Heart left ventricle (tissue), 16 donors: ENCODE measurements around the gene KIAA1614. TPM values are rescaled to one million over a fixed set of nuclear protein-coding genes. Genes with fewer than 3 reads are reported as not detected.

ENCODE experiments used
- ATAC-seq, 4 donors: fragments of 200-7000 bp; cut with Tn5 transposase; one replicate each; pipeline ENCODE4 v1.9.1; 2020 to 2022; ENCODE audit warnings: moderate library complexity in 4 of 4, mild to moderate bottlenecking in 3 of 4, moderate number of reproducible peaks in 1 of 4
- DNase-seq, 5 donors: peaks; one replicate each; pipeline ENCODE4 v3.0.0-alpha.2; 2020
- H3K27ac ChIP-seq, 12 donors: fragments of 200-600 bp; sonication (generic) in 4 of 12; one replicate each; pipeline versions ENCODE4 v1.5.0 to v1.8.0; 2016 to 2022; ENCODE audit warnings: mild to moderate bottlenecking in 2 of 12
- H3K27me3 ChIP-seq, 9 donors: fragments of 200-600 bp; sonication (generic) in 2 of 9; one replicate each; pipeline versions ENCODE4 v1.5.1 to v1.8.0; 2016 to 2022; ENCODE audit warnings: mild to moderate bottlenecking in 3 of 9
- H3K36me3 ChIP-seq, 9 donors: fragments of 200-600 bp; sonication (generic) in 2 of 9; one replicate each; pipeline versions ENCODE4 v1.5.0 to v1.8.0; 2018 to 2022; ENCODE audit warnings: mild to moderate bottlenecking in 2 of 9
- H3K4me1 ChIP-seq, 12 donors: fragments of 200-600 bp; sonication (generic) in 4 of 12; one replicate each; pipeline versions ENCODE4 v1.5.0 to v1.8.0; 2016 to 2022; ENCODE audit warnings: mild to moderate bottlenecking in 3 of 12
- H3K4me3 ChIP-seq, 12 donors: fragments of 200-600 bp; sonication (generic) in 4 of 12; one replicate each; pipeline versions ENCODE4 v1.5.0 to v1.8.0; 2017 to 2022; ENCODE audit warnings: mild to moderate bottlenecking in 9 of 12, moderate library complexity in 4 of 12
- H3K9me3 ChIP-seq, 12 donors: fragments of 200-600 bp; sonication (generic) in 4 of 12; one replicate each; pipeline versions ENCODE4 v1.5.0 to v1.8.0; 2016 to 2022; ENCODE audit warnings: mild to moderate bottlenecking in 1 of 12
- POLR2A ChIP-seq, 2 donors: fragments of 450-650 bp; IDR thresholded peaks; one replicate each; pipeline ENCODE4 v1.6.1; 2017; ENCODE audit warnings: antibody characterized with exemption in 2 of 2, mild to moderate bottlenecking in 2 of 2, moderate library complexity in 2 of 2
- WGBS, 4 donors: extraction: QIAGEN DNeasy Blood & Tissue Kit in 2 of 4; methylation state at CpG; one replicate each; pipeline versions ENCODE4 v1.1.5 to v1.1.7; 2013 to 2018; 5-methylcytosine and 5-hydroxymethylcytosine counted together
- intact Hi-C, 10 donors: fragments of 100-400 bp; cut with DNase I; formaldehyde crosslinking; loops; one replicate each; pipeline versions ENCODE4 v1.11.1 to v1.14.2; 2022
- polyA plus RNA-seq, 2 donors: library from polyadenylated mRNA; stranded (reverse); fragments of 200-250 nt; gene quantifications; one replicate each; pipeline ENCODE4 v1.2.3, GENCODE V29; 2013
- total RNA-seq, 9 donors: library from RNA; depleted of rRNA in 2 of 9; stranded (reverse); fragments of >200 nt in 2 of 9; fragmentation: NEBNext Ultra II Directional in 3 of 9; extraction: Animal tissue kit (Norgen Biotek cat#: 25700) in 3 of 9; gene quantifications; one replicate each; pipeline versions ENCODE4 v1.1.0 to v1.2.4, GENCODE V29; 2016 to 2023
- TF ChIP-seq, protein P1 (sequence below), 12 donors: fragments of 200-600 bp; sonication (generic) in 4 of 12; IDR thresholded peaks; one replicate each; pipeline versions ENCODE4 v1.5.0 to v1.8.0; 2018 to 2022; ENCODE audit warnings: antibody characterized with exemption in 12 of 12, mild to moderate bottlenecking in 5 of 12
- donor health status: ischemic (EF 13 %, LVEDD 7.1; RV severe dilation, severe dysfunction).
- donor health status: healthy with polysubstance abuse.
- donor health status: DM: no; HTN: yes; CAD: no.
- donor health status: DM: no; HTN: no; CAD: no.
- donor health status: ischemic (EF 25% LVEDD 6.9; RV normal size, moderate dysfunction).
- donor health status: ischemic (EF 25% LVEDD 5.7; RV mildly dilated, moderate dysfunction).
- donor health status: healthy.
- donor health status: DM: yes; HTN: yes; CAD: no.
- donor health status: ischemic (EF 35%, LVEDD 5.7; RV mildly dilated, moderate dysfunction).
- donor health status: nonischemic (EF 11% LVEDD 7.7; RV severe dilation, severe dysfunction).
- donor health status: DM: yes; HTN: yes; CAD: no.
- donor health status: PGD.
- donor health status: ischemic (EF 29% LVEDD 5.4; RV normal size, mild dysfunction).
- donor health status: nonischemic (EF 23%, LVEDD 6.1; RV moderate dilation, normal function).

KIAA1614 gene
- total and polyA plus RNA-seq, 11 donors: 4.3 to 12.1 (median 6.5) TPM

DNA sequence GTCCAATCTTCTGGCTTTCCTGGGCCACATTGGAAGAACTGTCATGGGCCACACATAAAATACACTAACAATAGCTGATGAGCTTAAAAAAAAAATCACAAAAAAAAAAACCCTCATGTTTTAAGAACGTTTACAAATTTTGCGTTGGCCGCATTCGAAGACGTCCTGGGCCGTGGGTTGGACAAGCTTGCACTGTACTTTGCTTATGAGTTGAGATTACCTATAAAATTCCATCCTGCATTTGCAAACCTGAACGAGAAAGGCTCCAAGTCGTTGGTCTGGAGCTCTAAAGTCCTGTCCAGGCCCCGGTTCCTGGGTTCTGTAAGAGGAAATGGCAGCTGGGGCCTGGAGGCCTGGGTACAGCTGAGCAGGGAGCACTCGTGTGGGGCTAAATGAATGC, 51.4 kb downstream of the KIAA1614 start:
- 82 to 90% (median 90%) methylated on average over 10 of the region's 10 CpGs for WGBS, 4 donors
- TF ChIP-seq POLR2A (IDR thresholded peaks at IDR 0.05): no peak
- TF ChIP-seq, protein P1, sequence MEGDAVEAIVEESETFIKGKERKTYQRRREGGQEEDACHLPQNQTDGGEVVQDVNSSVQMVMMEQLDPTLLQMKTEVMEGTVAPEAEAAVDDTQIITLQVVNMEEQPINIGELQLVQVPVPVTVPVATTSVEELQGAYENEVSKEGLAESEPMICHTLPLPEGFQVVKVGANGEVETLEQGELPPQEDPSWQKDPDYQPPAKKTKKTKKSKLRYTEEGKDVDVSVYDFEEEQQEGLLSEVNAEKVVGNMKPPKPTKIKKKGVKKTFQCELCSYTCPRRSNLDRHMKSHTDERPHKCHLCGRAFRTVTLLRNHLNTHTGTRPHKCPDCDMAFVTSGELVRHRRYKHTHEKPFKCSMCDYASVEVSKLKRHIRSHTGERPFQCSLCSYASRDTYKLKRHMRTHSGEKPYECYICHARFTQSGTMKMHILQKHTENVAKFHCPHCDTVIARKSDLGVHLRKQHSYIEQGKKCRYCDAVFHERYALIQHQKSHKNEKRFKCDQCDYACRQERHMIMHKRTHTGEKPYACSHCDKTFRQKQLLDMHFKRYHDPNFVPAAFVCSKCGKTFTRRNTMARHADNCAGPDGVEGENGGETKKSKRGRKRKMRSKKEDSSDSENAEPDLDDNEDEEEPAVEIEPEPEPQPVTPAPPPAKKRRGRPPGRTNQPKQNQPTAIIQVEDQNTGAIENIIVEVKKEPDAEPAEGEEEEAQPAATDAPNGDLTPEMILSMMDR (IDR thresholded peaks at IDR 0.05): no peak

DNA sequence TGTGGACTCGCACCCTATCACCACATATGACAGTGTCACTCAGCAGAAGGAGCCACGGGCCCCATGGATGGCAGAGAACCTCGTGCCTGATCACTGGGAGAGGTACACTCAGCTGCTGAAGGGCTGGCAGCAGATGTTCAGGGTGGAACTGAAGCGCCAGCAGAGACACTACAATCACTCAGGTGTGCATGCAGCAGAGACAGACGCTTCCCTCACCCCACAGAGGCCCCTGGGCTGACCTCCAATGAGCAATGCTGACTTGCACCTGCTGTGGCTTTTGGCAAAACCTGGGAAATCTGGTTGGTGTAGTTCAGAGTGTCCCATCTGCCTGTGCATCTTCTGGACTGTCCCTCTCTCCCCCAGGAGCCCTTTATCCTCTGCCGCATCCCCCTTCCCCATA, 51.9 kb downstream of the KIAA1614 start:
- no peak overlapping the region for H3K4me3 ChIP-seq
- intact Hi-C loops: no loop called here

More for the DNA sequence above, 51.4 kb downstream of the KIAA1614 start:
- H3K4me3 ChIP-seq: no peak overlapping the region
- no peak for ATAC-seq
- intact Hi-C loops: no loop called here
- peaks cover 0 to 14% (median 0%) of the 10 kb centered on the region in 12 donors for H3K4me1 ChIP-seq
- H3K27me3 ChIP-seq: no peaks in the 10 kb centered on the region
- DNase-seq: no peak
- H3K27ac ChIP-seq: no peak overlapping the region
- peaks cover 0 to 18% (median 0%) of the 10 kb centered on the region in 9 donors for H3K36me3 ChIP-seq
- no peaks in the 10 kb centered on the region for H3K9me3 ChIP-seq

DNA sequence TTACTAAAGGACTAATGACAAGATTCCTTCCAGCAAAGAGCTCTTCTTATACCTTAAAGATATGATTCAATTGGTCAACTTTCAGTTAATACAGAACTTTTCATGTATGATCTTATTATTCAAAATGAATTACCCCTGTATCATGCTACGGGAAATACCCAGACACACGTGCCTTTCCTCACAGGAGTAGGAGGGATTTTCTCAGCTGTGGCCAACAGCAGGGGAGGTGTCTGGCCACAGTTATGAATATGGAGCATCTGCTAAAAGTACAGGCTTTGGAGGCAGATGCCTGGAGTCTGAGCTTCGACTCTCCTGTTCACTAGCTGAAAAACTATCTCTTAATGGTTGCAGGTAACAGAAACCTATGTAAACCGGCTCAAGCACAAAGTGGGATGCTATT, 53.6 kb downstream of the KIAA1614 start:
- no peak overlapping the region for H3K4me3 ChIP-seq
- no peak overlapping the region for H3K27ac ChIP-seq
- no peaks in the 10 kb centered on the region for H3K9me3 ChIP-seq
- H3K4me1 ChIP-seq: peaks cover 0 to 18% (median 5%) of the 10 kb centered on the region in 12 donors
- ATAC-seq (no peak), DNase-seq (no peak)
- TF ChIP-seq, protein P1 (IDR thresholded peaks at IDR 0.05): no peak
- TF ChIP-seq POLR2A (IDR thresholded peaks at IDR 0.05): no peak
- 91 to 92% (median 91%) methylated on average over 4 of the region's 4 CpGs for WGBS, 4 donors
- H3K27me3 ChIP-seq: no peaks in the 10 kb centered on the region
- intact Hi-C loops: loop anchor here in 1 of 10 donors (5.0 kb wide), 1 partner anchor 49 kb away; no protein-coding TSS in a partner anchor
- H3K36me3 ChIP-seq: peaks cover 0 to 18% (median 5%) of the 10 kb centered on the region in 9 donors

More for the DNA sequence above, 51.9 kb downstream of the KIAA1614 start:
- no peak overlapping the region for H3K27ac ChIP-seq
- H3K27me3 ChIP-seq: no peaks in the 10 kb centered on the region
- TF ChIP-seq POLR2A (IDR thresholded peaks at IDR 0.05): no peak
- TF ChIP-seq, protein P1 (IDR thresholded peaks at IDR 0.05): no peak
- WGBS, 4 donors: 89 to 99% (median 92%) methylated on average over 4 to 6 of the region's 6 CpGs
- H3K4me1 ChIP-seq: peaks cover 0 to 18% (median 0%) of the 10 kb centered on the region in 12 donors
- no peak for ATAC-seq
- H3K36me3 ChIP-seq: peaks cover 0 to 18% (median 0%) of the 10 kb centered on the region in 9 donors
- no peaks in the 10 kb centered on the region for H3K9me3 ChIP-seq
- no peak for DNase-seq

DNA sequence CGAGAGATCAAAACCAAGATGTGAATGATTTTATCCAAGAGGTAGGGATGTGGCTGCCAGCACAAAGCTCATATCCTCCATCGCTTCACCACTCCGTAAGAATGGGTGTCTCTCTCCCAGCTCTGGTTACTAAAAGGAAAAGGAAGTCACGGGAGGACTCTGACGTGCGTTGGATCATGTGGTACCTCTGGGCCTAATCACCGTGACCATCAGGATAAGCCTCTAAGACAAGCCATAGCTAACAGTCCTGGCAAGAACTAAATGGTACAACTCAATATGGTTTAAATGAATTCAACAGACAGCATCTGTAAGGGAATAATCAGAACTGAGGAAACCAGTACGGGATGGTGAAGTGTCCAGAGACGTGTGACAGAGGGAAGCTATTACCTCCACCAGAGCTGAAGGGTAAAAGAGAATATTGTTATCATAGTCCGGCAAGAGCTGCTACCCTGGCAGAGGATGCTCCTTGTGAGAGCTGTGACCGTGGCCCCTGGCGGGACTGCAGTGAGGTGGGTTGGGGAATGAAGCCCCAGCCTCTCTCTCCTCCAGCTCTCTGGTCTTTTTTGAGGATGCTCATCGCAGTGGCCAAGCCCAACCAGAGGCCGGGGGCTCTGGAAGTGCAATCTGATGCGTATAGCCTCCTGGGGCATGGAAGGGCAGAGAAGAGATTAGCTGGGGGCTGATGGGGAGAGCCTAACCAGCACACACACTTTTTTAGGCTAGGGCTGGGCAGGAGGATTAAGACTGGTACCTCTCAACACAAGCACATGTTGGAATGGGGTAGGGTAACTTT, 54.2 kb downstream of the KIAA1614 start:
- 68 to 77% (median 70%) methylated on average over 14 to 15 of the region's 15 CpGs for WGBS, 4 donors
- TF ChIP-seq, protein P1 (IDR thresholded peaks at IDR 0.05): no peak
- TF ChIP-seq POLR2A (IDR thresholded peaks at IDR 0.05): no peak
- Histone ChIP-seq H3K4me3 (no peak overlapping the region), H3K4me1 (peaks cover 0 to 18% (median 5%) of the 10 kb centered on the region in 12 donors), H3K27me3 (no peaks in the 10 kb centered on the region), H3K27ac (no peak overlapping the region), H3K36me3 (peaks cover 0 to 22% (median 9%) of the 10 kb centered on the region in 9 donors), H3K9me3 (no peaks in the 10 kb centered on the region)
- ATAC-seq: peak in 1 of 4 donors; percentile 67
- intact Hi-C loops: loop anchor here in 1 of 10 donors (5.0 kb wide), 1 partner anchor 50 kb away; no protein-coding TSS in a partner anchor
- DNase-seq: no peak
